GM21786 (cell line): ENCODE results near the gene PTPRE.
"Not testable (repeated sequence)": the region's sequence is repeated elsewhere in the genome, so short reads cannot be mapped to it uniquely, and the experiment has no call there.

Experiments used
- ATAC-seq: cut with Tn5 transposase; IDR thresholded peaks from one replicate; pipeline ENCODE4 v1.9.1; 2021; ENCODE audit not compliant: unreplicated experiment

Gene PTPRE

GRCh38 chr10:128087146-128087883 lies 180.4 kb downstream of the PTPRE start:
- ATAC-seq: no peak

GRCh38 chr10:128087884-128088709 lies 181.2 kb downstream of the PTPRE start:
- ATAC-seq: no peak

GRCh38 chr10:128091636-128092210 lies 184.8 kb downstream of the PTPRE start:
- ATAC-seq: no peak

- ATAC-seq: no peak
Measured at GRCh38 chr10:128092454-128092853, 185.6 kb downstream of the PTPRE start.

GRCh38 chr10:128094596-128094995 lies 187.7 kb downstream of the PTPRE start:
- ATAC-seq: not testable (repeated sequence)

- ATAC-seq: no peak
Measured at GRCh38 chr10:128095027-128095752, 188.3 kb downstream of the PTPRE start.

GRCh38 chr10:128095753-128096469 lies 189.0 kb downstream of the PTPRE start:
- no peak for ATAC-seq

- ATAC-seq: no peak
Measured at GRCh38 chr10:128096486-128097199, 189.7 kb downstream of the PTPRE start.

- no peak for ATAC-seq
Measured at GRCh38 chr10:128097783-128098182, 190.9 kb downstream of the PTPRE start.

GRCh38 chr10:128098631-128099030 lies 191.7 kb downstream of the PTPRE start:
- ATAC-seq: no peak

- no peak for ATAC-seq
Measured at GRCh38 chr10:128099901-128100300, 193.0 kb downstream of the PTPRE start.

- no peak for ATAC-seq
Measured at GRCh38 chr10:128101901-128102300, 195.0 kb downstream of the PTPRE start.

- no peak for ATAC-seq
Measured at GRCh38 chr10:128102480-128103228, 195.8 kb downstream of the PTPRE start.

- ATAC-seq: no peak
Measured at GRCh38 chr10:128103229-128103714, 196.4 kb downstream of the PTPRE start.

GRCh38 chr10:128105383-128105782 lies 198.5 kb downstream of the PTPRE start:
- no peak for ATAC-seq

- ATAC-seq: no peak
Measured at GRCh38 chr10:128109707-128110106, 202.8 kb downstream of the PTPRE start.

- ATAC-seq: no peak
Measured at GRCh38 chr10:128110339-128110738, 203.4 kb downstream of the PTPRE start.

- ATAC-seq: no peak
Measured at GRCh38 chr10:128111696-128112095, 204.8 kb downstream of the PTPRE start.

- no peak for ATAC-seq
Measured at GRCh38 chr10:128113026-128113425, 206.1 kb downstream of the PTPRE start.
